SU-DHL-6 (cell line): Measurements from ENCODE around the gene BANF1.

Experiments used
- H2AFZ ChIP-seq: fragments of 200-600 bp; sonication (generic); 2 replicates; pipeline ENCODE4 v1.6.1; 2014; ENCODE audit warnings: low read depth, mild to moderate bottlenecking, moderate library complexity, mixed read lengths, antibody characterized with exemption, low read length; ENCODE audit not compliant: severe bottlenecking
- H3F3A ChIP-seq: fragments of 200-600 bp; shearing (Covaris generic); 2 replicates; pipeline ENCODE4 v1.6.0; 2016; ENCODE audit warnings: antibody characterized with exemption, mild to moderate bottlenecking; ENCODE audit not compliant: insufficient read depth
- H3K27ac ChIP-seq: fragments of 200-600 bp; sonication (generic); 2 replicates; pipeline ENCODE4 v1.5.1; 2016; ENCODE audit warnings: low read depth, mild to moderate bottlenecking, low read length, moderate library complexity, mixed read lengths
- H3K27me3 ChIP-seq: fragments of 200-600 bp; sonication (generic), shearing (Covaris generic); 2 replicates; pipeline ENCODE4 v1.6.0; 2014; ENCODE audit warnings: mild to moderate bottlenecking, low read length
- H3K36me3 ChIP-seq: fragments of 200-600 bp; sonication (generic); 2 replicates; pipeline ENCODE4 v1.6.1; 2014; ENCODE audit warnings: mild to moderate bottlenecking, low read length, mixed read lengths
- H3K4me2 ChIP-seq: fragments of 300-600, 200-600 bp; shearing (Covaris generic), sonication (generic); 2 replicates; pipeline ENCODE4 v1.6.0; 2014; ENCODE audit warnings: low read length, low read depth, mild to moderate bottlenecking; ENCODE audit not compliant: poor library complexity, severe bottlenecking
- H3K4me3 ChIP-seq: fragments of 200-600 bp; sonication (generic); 2 replicates; pipeline ENCODE4 v1.5.1; 2014; ENCODE audit warnings: antibody characterized with exemption, low read length, mild to moderate bottlenecking, mixed read lengths; ENCODE audit not compliant: insufficient read depth, poor library complexity, severe bottlenecking
- H3K79me2 ChIP-seq: fragments of 200-600 bp; sonication (generic); 2 replicates; pipeline ENCODE4 v1.6.1; 2014; ENCODE audit warnings: mild to moderate bottlenecking, low read length, moderate library complexity; ENCODE audit not compliant: insufficient read depth
- H3K9ac ChIP-seq: fragments of 200-600 bp; sonication (generic); 2 replicates; pipeline ENCODE4 v1.7.0; 2014; ENCODE audit warnings: mild to moderate bottlenecking, low read length
- H3K9me2 ChIP-seq: fragments of 200-600 bp; sonication (generic); replicated peaks from 2 replicates; pipeline ENCODE4 v1.6.1; 2014; ENCODE audit warnings: low read length; ENCODE audit not compliant: insufficient read depth
- H3K9me3 ChIP-seq: fragments of 200-600 bp; sonication (generic); 2 replicates; pipeline ENCODE4 v1.6.1; 2014; ENCODE audit warnings: low read length, mixed read lengths; ENCODE audit not compliant: insufficient read depth
- H4K20me1 ChIP-seq: fragments of 200-600 bp; sonication (generic); 2 replicates; pipeline ENCODE4 v1.6.1; 2014; ENCODE audit warnings: low read depth, mild to moderate bottlenecking, antibody characterized with exemption, low read length, moderate library complexity, mixed read lengths
- CTCF ChIP-seq: fragments of 200-600 bp; sonication (generic); IDR thresholded peaks from one replicate; pipeline ENCODE4 v1.5.1; 2017; ENCODE audit warnings: antibody characterized with exemption, mild to moderate bottlenecking, low read length, moderate library complexity; ENCODE audit not compliant: insufficient read depth, poor library complexity, severe bottlenecking
- EZH2phosphoT487 ChIP-seq: fragments of 200-600 bp; sonication (generic), shearing (Covaris generic); conservative IDR thresholded peaks from 2 replicates; pipeline ENCODE4 v1.6.1; 2018; ENCODE audit warnings: mild to moderate bottlenecking, antibody characterized with exemption, low read length, moderate library complexity, mixed read lengths

BANF1 gene

GRCh38 chr11:65987336-65987735, 15.0 kb upstream of the BANF1 start:
- Histone ChIP-seq H3K4me2 (no peak overlapping the region), H4K20me1 (no peaks in the 10 kb centered on the region), H3K36me3 (no peaks in the 10 kb centered on the region), H3K9ac (no peak overlapping the region), H2AFZ (no peak overlapping the region), H3K9me3 (no peaks in the 10 kb centered on the region), H3F3A (peaks cover 9% of the 10 kb centered on the region), H3K4me3 (no peak overlapping the region), H3K27me3 (no peaks in the 10 kb centered on the region), H3K79me2 (no peaks in the 10 kb centered on the region), H3K9me2 (no peaks in the 10 kb centered on the region), H3K27ac (no peak overlapping the region)
- no peak for TF ChIP-seq EZH2phosphoT487
- TF ChIP-seq CTCF, result no peak

- no peaks in the 10 kb centered on the region for H3K9me3 ChIP-seq
- no peaks in the 10 kb centered on the region for H3K27me3 ChIP-seq
- no peaks in the 10 kb centered on the region for H3K79me2 ChIP-seq
- H4K20me1 ChIP-seq, result no peaks in the 10 kb centered on the region
- no peak overlapping the region for H3K27ac ChIP-seq
- TF ChIP-seq CTCF, result peak; percentile 99
- no peak for TF ChIP-seq EZH2phosphoT487
- H3K4me2 ChIP-seq, result no peak overlapping the region
- no peak overlapping the region for H3K9ac ChIP-seq
- H2AFZ ChIP-seq, result no peak overlapping the region
- H3K4me3 ChIP-seq, result no peak overlapping the region
- peaks cover 9% of the 10 kb centered on the region for H3F3A ChIP-seq
- H3K9me2 ChIP-seq, result no peaks in the 10 kb centered on the region
- H3K36me3 ChIP-seq, result no peaks in the 10 kb centered on the region
Measured at GRCh38 chr11:65988791-65989592, 13.3 kb upstream of the BANF1 start.

- no peak overlapping the region for H3K27ac ChIP-seq
- H3K4me3 ChIP-seq, result no peak overlapping the region
- H3K9me2 ChIP-seq, result no peaks in the 10 kb centered on the region
- H4K20me1 ChIP-seq, result no peaks in the 10 kb centered on the region
- H3K4me2 ChIP-seq, result no peak overlapping the region
- TF ChIP-seq CTCF (no peak), EZH2phosphoT487 (no peak)
- no peak overlapping the region for H2AFZ ChIP-seq
- no peaks in the 10 kb centered on the region for H3K36me3 ChIP-seq
- H3K27me3 ChIP-seq, result no peaks in the 10 kb centered on the region
- H3K79me2 ChIP-seq, result no peaks in the 10 kb centered on the region
- no peaks in the 10 kb centered on the region for H3K9me3 ChIP-seq
- H3K9ac ChIP-seq, result no peak overlapping the region
- H3F3A ChIP-seq, result peaks cover 9% of the 10 kb centered on the region
Measured at GRCh38 chr11:65992056-65992455, 10.2 kb upstream of the BANF1 start.
